Neural crest cell (in vitro differentiated cells): ENCODE data around the gene BIK. TPM values are rescaled to one million over a fixed set of nuclear protein-coding genes. Genes with fewer than 3 reads are reported as not detected.

Experiments used
- DNase-seq: peaks from one replicate; pipeline ENCODE4 v3.0.0; 2021; ENCODE audit warnings: low read depth, mixed read lengths, low spot score
- H3K27ac Mint-ChIP-seq: one replicate; pipeline ENCODE4 v1.8.0; 2021; ENCODE audit warnings: mild to moderate bottlenecking, mixed read lengths; ENCODE audit not compliant: unreplicated experiment
- H3K27me3 Mint-ChIP-seq: 2 replicates; pipeline ENCODE4 v1.8.0; 2021; ENCODE audit warnings: low read depth, mild to moderate bottlenecking, mixed read lengths
- H3K36me3 Mint-ChIP-seq: 2 replicates; pipeline ENCODE4 v1.8.0; 2021; ENCODE audit warnings: low read depth, mild to moderate bottlenecking, mixed read lengths
- H3K4me1 Mint-ChIP-seq: 2 replicates; pipeline ENCODE4 v1.8.0; 2021; ENCODE audit warnings: mixed read lengths
- H3K4me3 Mint-ChIP-seq: one replicate; pipeline ENCODE4 v1.8.0; 2021; ENCODE audit warnings: mild to moderate bottlenecking, mixed read lengths
- H3K9me3 Mint-ChIP-seq: 2 replicates; pipeline ENCODE4 v1.8.0; 2021; ENCODE audit warnings: mixed read lengths
- CTCF ChIP-seq: fragments of 200-600 bp; sonication (generic); conservative IDR thresholded peaks from 2 replicates; pipeline ENCODE4 v1.5.0; 2021; ENCODE audit warnings: antibody characterized with exemption, mild to moderate bottlenecking
- total RNA-seq: library from RNA; stranded (reverse); gene quantifications from 2 replicates; pipeline ENCODE4 v1.2.1, GENCODE V29; 2021

The BIK gene
- total RNA-seq, 1 donor from 2014 or later, result 0.61 TPM

- H3K27me3 Mint-ChIP-seq, result no peaks in the 10 kb centered on the region
- peaks cover 13% of the 10 kb centered on the region for H3K4me1 Mint-ChIP-seq
- H3K27ac Mint-ChIP-seq, result no peak within 1 kb of the TSS
- peaks cover 5% of the 10 kb centered on the region for H3K36me3 Mint-ChIP-seq
- no peak for TF ChIP-seq CTCF
- peak within 1 kb of the TSS; percentile 93 for H3K4me3 Mint-ChIP-seq
- no peaks in the 10 kb centered on the region for H3K9me3 Mint-ChIP-seq
- peak; percentile 81 for DNase-seq
Measured at GRCh38 chr22:43088984-43089717, 21.4 kb upstream of the BIK start, which contains the start of gene TTLL1. Gene TTLL1 (minus strand): TSS chr22:43089391. CDS start chr22:43075586, 13,805 bp downstream.

GRCh38 chr22:43090130-43090789 lies 20.3 kb upstream of the BIK start:
- no peak for DNase-seq
- peak; percentile 55 for TF ChIP-seq CTCF
- peaks cover 3% of the 10 kb centered on the region for H3K36me3 Mint-ChIP-seq
- H3K27ac Mint-ChIP-seq, result no peak overlapping the region
- peaks cover 13% of the 10 kb centered on the region for H3K4me1 Mint-ChIP-seq
- no peaks in the 10 kb centered on the region for H3K27me3 Mint-ChIP-seq
- peak overlapping the region; percentile 90 for H3K4me3 Mint-ChIP-seq
- H3K9me3 Mint-ChIP-seq, result no peaks in the 10 kb centered on the region

- H3K9me3 Mint-ChIP-seq, result peaks cover 5% of the 10 kb centered on the region
- no peak overlapping the region for H3K4me3 Mint-ChIP-seq
- DNase-seq, result no peak
- TF ChIP-seq CTCF, result no peak
- H3K27ac Mint-ChIP-seq, result peak overlapping the region; percentile 50
- H3K27me3 Mint-ChIP-seq, result no peaks in the 10 kb centered on the region
- peaks cover 5% of the 10 kb centered on the region for H3K36me3 Mint-ChIP-seq
- peaks cover 18% of the 10 kb centered on the region for H3K4me1 Mint-ChIP-seq
Measured at GRCh38 chr22:43092085-43092484, 18.5 kb upstream of the BIK start.

- TF ChIP-seq CTCF, result peak; percentile 15
- Mint-ChIP-seq H3K4me3 (no peak overlapping the region), H3K4me1 (peaks cover 12% of the 10 kb centered on the region), H3K27ac (no peak overlapping the region), H3K36me3 (peaks cover 5% of the 10 kb centered on the region), H3K9me3 (peaks cover 5% of the 10 kb centered on the region), H3K27me3 (no peaks in the 10 kb centered on the region)
- no peak for DNase-seq
Measured at GRCh38 chr22:43094085-43094484, 16.5 kb upstream of the BIK start.

- TF ChIP-seq CTCF, result no peak
- Mint-ChIP-seq H3K27ac (no peak overlapping the region), H3K27me3 (no peaks in the 10 kb centered on the region), H3K4me3 (no peak overlapping the region), H3K4me1 (peaks cover 10% of the 10 kb centered on the region), H3K36me3 (peaks cover 5% of the 10 kb centered on the region), H3K9me3 (peaks cover 5% of the 10 kb centered on the region)
- no peak for DNase-seq
Measured at GRCh38 chr22:43094551-43094950, 16.0 kb upstream of the BIK start.
